Head of caudate nucleus (tissue), 42 donors: ENCODE results near the gene G6PD.
"Not testable (repeated sequence)": the region's sequence is repeated elsewhere in the genome, so short reads cannot be mapped to it uniquely, and the experiment has no call there.

Experiments
- DNase-seq, 42 donors: peaks; one replicate each; pipeline versions ENCODE4 v3.0.0 to v3.0.0-alpha.2; 2020 to 2021; ENCODE audit warnings: mixed read lengths in 7 of 42
- intact Hi-C: fragments of 100-400 bp; cut with DNase I; formaldehyde crosslinking; loops from one replicate; pipeline ENCODE4 v1.15.0; 2022

G6PD gene

GRCh38 chrX:154525606-154526490, 20.8 kb downstream of the G6PD start:
- no peak for DNase-seq
- intact Hi-C loops: no loop called here

DNA sequence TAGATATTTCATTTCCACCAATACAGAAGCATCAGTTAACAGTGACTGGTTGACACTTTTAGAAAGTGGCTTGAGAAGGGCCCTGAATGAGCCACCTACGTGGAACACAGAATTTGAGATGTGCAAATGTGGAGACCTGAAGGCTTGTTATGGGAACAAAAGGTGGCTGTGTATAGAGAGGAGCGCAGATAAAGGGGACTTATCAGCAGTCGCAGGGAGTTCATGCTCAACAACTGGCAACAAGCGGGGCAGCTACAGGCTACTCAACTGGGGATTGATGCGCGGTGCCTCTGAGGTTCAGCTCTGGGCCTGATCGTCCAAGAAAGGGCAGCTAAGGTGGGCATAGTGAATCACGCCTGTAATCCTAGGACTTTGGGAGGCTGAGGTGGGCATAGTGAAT, 27.3 kb downstream of the G6PD start:
- intact Hi-C loops: no loop called here
- DNase-seq: no peak

- peak in 12 of 42 donors; percentile 8 to 45 (median 30) for DNase-seq
- intact Hi-C loops: no loop called here
These were observed 29.4 kb downstream of the G6PD start for GRCh38 chrX:154517101-154517781.

DNA sequence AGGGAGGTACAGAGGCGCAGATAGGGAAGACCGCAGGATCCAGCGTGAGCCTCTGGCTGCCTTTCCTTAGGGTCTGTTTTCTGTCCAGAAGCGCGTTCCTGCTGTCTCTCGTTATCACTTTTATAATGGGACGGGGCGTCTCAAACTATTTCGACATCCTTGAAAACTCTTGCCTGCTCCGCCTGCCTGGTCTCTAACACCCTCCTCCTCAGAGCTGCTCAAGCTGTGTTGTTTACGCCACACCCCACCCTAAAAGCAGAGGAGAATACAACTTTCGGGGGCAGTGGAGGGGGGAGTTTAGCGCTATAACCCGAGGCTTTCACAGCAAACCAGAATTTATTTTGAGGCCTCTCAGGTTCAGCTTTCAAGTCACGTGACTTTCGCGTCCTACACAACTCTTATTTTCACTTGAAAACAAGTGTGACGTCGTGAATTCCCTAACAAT, 30.0 kb downstream of the G6PD start:
- DNase-seq: peak in 10 of 42 donors; percentile 21 to 58 (median 46)
- intact Hi-C loops: no loop called here

GRCh38 chrX:154515966-154516655, 30.5 kb downstream of the G6PD start, which contains the start of gene FAM3A:
FAM3A (minus strand) TSS chrX:154516232; CDS start chrX:154515772, 460 bp downstream.
- intact Hi-C loops: no loop called here
- DNase-seq: peak; percentile 85 to 98 (median 95)

DNA sequence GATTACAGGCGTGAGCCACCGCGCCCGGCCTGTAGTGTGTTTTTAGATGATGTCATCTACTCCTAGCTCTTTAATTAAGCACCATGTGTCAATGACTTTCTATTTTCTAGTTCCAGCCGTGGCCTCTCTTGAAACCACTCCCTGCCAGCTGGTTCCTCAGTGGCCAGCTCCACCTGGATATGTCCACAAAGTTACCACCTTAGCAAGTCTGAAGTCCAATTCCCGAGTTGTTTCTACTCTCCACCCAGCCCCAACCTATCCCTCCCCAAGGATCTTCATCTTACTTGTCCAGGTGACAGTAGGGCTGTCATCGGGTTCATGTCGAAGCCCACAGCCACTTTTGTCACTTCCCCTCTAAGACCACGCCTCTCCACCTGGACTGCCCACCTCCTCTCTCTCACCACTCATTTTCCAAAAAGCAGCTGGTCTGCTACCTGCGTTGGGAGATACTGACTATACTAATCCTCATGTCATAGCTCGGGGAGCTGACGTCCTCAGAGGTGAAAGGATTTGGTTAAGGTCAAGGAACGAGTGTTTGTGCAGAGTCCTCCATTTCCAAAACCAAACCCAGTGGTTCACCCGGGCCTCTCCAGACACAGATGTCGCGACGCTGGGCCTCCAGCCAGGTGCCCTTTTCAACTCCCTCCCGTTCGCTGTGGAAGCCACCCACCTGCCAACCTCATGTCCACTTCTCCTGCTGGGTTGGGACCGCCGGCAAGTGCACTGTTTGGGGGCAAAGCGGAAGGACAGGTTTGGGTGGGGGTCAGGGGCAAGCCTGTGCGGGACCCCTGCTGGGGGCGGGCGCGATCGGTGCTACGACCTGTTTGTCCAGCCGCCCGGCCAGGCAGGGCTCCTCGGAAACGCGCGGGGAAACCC, 31.3 kb downstream of the G6PD start:
- intact Hi-C loops: no loop called here

DNA sequence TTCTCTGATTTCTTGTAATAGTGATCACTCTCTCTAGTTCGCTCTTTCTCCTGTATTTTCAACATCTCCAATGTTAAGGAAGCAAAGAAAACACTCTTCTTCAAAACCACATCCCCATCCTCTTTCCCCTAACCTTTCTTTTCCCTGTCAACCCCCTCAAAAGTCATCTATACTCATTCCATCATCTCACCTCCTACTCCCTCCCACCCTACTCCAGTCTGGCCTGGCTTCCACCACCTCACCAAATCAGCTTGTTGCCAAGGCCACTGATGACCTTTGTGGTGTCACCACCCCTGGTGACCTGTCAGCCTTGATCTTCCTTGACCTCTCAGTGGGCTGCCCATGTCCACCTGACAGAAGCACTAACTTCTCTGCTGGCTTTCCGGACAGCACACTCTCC, 32.9 kb downstream of the G6PD start:
- intact Hi-C loops: no loop called here
- DNase-seq: no peak

More for the DNA sequence above, 31.3 kb downstream of the G6PD start:
- no peak for DNase-seq

DNA sequence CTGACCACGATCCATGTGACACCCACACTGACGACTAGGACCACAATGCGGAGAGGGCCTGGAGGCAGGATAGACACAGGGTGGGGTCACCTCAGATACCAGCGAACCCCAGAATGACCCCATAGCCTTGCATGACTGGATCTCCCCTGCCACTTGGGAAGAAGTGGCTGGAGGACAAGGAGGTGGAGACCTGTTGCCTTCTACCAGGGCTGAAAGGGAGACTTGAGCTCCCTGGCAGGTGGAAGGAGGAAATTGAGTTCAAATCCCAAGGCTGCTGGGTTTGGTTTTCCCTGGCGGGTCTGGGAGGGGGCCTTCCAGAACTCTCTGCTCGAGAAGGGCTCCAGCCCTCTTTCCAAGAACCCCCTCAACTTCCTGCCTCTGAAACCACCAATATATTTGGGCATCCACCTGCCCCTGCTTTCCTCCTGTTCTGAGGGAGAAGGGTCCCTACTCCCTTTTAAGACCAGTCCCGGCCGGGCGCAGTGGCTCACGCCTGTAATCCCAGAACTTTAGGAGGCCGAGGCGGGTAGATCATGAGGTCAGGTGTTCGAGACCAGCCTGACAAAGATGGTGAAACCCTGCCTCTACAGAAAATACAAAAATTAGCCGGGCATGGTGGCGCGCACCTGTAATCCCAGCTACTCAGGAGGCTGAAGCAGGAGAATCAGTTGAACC, 33.6 kb downstream of the G6PD start:
- no peak for DNase-seq
- intact Hi-C loops: no loop called here

DNA sequence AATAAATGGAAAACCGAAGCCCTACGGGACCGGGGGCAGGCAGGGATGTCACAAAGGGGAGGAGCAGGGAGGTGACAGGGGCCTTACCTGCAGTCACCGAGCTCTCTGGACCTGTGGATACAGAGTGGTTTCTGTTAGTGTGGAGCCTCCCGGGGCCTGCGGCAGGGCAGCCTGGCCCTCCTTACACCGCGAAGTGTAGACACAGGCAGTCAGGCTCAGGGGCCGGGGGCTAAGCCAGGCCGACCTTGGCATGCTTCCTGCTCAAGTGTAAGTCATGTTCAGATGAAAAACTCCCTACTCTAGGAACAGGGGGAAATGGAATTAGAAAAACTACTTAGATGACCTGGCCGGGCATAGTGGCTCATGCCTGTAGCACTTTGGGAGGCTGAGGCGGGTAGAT, 34.9 kb downstream of the G6PD start:
- no peak for DNase-seq
- intact Hi-C loops: no loop called here

DNA sequence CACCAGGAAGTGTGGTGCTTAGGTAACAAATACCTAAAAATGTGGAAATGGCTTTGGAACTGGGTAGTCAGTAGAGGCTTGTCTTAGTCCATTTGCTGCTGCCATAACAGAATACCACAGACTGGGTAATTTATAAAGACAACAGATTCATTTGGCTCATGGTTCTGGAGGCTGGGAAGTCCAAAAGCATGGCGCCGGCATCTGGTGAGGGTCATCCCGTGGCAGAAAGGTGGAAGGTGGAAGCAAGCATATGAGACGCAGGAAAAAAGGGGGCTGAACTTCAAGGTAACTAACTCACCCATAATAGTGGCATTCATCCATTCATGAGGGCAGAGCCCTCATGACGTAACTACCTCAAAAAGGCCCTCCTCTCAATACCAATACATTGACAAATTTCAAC, 37.2 kb downstream of the G6PD start:
- intact Hi-C loops: no loop called here
- no peak for DNase-seq

DNA sequence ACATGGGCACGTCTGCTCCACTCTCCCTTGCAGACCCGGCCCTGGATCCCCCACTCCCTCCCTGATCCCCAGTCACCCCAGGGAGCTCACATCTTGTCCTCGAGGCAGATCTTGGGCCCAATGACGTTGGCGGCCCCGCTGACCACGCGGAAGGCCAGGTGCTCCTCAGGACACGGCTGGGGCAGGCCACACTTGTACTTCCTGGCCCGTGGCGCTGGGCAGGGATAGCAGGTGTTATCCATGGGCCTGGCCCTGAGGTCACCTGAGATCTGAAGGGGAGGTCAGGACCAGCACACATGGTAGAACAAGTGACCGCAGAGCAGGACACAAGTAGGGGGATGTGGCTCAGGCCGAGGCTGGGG, 38.3 kb downstream of the G6PD start:
- DNase-seq: no peak
- intact Hi-C loops: no loop called here

DNA sequence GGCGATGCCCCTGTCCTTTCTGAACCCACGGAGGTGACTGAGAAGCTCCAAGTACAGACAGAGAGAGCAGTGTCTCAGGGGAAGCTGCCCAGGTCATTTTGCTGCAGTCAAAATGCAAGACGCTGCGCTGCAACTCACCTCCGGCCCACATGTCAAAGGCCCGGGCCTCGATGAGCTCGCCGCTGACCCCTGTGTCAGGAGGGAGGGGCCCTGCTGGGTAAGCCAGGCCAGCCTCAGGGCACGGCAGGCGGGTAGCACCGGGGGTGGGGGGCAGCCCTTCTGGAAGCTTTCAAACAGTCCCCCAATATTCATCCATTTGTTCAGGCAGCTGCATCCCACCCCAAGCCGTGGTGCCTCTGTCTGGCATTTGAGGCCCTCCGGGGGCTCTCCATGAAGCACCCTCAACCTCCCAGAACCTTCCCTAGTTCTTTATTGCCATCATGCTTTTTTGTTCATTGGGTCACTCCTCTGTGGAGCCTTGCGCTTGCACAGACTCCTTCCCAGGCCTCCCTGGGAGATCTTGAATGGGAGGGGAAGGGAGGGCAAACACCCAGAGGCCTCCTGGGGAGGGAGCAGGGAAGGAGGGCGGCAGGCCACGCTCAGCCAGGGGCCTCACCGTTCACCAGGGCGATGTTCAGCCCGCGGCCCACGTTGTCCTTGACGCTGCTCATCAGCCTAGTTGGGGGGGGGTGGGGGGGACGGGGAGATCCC, 38.8 kb downstream of the G6PD start:
- no peak for DNase-seq
- intact Hi-C loops: no loop called here

DNA sequence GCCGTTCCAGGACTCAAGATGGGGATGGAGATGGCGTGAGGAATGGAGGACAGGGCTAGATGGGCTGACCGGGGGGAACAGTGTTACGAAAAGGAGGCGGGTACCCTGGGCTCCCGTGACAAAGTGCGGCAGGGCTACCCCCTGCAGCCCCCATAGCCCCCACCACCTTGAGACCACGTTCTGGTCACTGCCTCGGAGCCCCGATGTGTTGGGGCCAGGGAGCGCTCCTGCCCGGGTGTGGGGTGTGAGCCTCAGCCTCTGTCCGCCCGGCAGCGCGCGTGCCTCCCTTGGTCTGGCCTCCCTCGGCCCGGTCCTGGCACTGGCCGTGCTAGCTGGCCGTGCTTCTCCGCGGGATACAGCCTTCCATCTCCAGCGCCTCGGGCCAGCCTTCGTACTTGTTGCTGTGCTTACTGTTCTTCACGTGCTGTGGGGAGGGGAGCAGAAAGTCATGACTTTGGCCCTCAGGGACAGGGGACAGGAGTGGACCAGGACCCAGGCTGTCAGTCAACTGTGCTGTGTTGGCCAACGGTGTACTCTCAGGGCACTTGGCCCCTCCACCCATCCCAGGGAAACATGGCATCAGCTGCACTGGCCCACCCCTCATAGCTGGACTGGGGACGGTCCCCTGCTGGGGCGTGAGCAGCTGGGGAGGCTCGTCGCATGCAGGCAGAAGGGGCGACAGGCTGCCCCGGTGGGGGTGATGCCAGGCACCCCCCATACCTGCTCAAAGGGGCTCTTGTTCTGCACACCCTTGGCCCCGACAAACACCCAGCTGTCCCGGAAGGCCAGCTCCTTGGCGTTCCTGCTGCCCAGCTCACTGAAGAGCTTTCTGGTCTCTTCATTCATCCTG, 39.9 kb downstream of the G6PD start:
- peak in 1 of 42 donors; percentile 5 for DNase-seq
- intact Hi-C loops: no loop called here

DNA sequence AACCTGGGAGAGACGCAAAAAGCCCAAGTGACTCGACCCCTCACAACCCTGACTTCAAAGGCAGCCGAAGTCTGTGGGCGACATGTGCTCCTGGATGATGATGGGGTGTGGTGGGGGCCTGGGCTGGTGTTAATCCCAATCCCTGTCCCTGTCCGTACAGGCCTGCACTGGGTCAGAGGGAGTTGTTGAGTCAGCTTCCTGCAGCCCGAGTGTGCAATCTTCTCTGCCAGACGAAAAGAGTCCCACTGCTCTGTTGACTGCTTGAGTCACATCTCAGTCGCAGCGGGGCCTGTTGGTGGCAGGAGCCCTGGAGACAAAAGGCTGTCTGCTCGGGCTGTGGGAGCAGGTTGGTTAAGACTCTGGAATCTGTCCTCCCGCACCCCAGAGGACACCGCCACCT, 40.9 kb downstream of the G6PD start:
- peak in 4 of 42 donors; percentile 23 to 47 (median 32) for DNase-seq
- intact Hi-C loops: no loop called here

DNA sequence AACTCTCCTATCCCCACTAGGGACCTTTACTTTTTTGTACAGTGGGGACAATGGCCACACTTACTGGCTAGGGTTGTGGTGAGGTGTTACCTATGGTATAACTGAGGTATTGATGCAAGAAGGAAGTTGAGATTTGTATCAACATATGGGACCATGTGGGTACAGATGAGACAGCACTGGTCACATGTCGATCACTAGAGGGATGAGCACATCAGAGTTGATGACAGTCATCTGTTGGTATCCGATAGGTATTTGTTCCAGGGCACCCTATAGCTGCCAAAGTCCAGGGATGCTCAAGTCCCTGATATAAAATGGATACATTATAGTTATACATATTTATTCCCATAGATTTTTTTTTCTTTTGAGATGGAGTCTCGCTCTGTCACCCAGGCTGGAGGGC, 43.7 kb downstream of the G6PD start:
- intact Hi-C loops: no loop called here
- DNase-seq: no peak

GRCh38 chrX:154502098-154502497, 44.5 kb downstream of the G6PD start:
- intact Hi-C loops: no loop called here
- no peak for DNase-seq

GRCh38 chrX:154501423-154501822, 45.2 kb downstream of the G6PD start:
- intact Hi-C loops, DNase-seq: not testable (repeated sequence)
